ENCODE results near the gene TRERF1. TPM values are rescaled to one million over a fixed set of nuclear protein-coding genes. Genes with fewer than 3 reads are reported as not detected.

TRERF1 gene
- total RNA-seq, 6 donors from 2014 or later, result 2.0 to 7.3 (median 5.4) TPM

DNA sequence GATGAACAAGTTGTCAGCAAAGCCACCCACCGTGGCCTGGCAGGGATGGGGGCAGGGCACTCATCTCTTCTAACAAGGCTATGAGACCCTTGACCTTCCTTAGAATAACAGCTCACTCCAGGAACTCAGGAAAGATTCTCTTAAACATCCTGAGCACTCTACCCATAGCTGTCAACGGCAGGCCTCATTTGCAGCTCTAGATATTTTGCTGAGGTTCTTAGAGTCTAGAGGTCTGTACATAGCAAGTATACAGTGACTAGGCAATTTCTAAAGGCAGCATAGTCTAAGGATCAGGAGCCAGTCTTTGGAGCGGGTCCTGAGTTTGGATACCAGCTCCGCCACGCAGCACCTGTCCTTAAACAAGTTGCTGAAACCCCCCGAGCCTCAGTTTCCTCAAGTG lies 11.7 kb downstream of the TRERF1 start:
- ATAC-seq (ENCODE audit: low FRiP score in 2 of 2), result no peak
- 75 to 77% methylated on average over 6 of the region's 6 CpGs for WGBS, 2 donors
- no peak for DNase-seq
- Histone ChIP-seq H3K4me3 (no peak overlapping the region), H3K27ac (peak overlapping the region in 2 of 4 donors; percentile 13 to 56), H3K9me3 (no peaks in the 10 kb centered on the region), H3K36me3 (no peaks in the 10 kb centered on the region), H3K4me1 (peaks cover 0 to 11% (median 5%) of the 10 kb centered on the region in 4 donors), H3K27me3 (no peaks in the 10 kb centered on the region)
- TF ChIP-seq POLR2AphosphoS5 (IDR thresholded peaks at IDR 0.05) (no peak), POLR2A (IDR thresholded peaks at IDR 0.05) (no peak), EP300 (IDR thresholded peaks at IDR 0.05) (no peak)
- TF ChIP-seq, protein P1, sequence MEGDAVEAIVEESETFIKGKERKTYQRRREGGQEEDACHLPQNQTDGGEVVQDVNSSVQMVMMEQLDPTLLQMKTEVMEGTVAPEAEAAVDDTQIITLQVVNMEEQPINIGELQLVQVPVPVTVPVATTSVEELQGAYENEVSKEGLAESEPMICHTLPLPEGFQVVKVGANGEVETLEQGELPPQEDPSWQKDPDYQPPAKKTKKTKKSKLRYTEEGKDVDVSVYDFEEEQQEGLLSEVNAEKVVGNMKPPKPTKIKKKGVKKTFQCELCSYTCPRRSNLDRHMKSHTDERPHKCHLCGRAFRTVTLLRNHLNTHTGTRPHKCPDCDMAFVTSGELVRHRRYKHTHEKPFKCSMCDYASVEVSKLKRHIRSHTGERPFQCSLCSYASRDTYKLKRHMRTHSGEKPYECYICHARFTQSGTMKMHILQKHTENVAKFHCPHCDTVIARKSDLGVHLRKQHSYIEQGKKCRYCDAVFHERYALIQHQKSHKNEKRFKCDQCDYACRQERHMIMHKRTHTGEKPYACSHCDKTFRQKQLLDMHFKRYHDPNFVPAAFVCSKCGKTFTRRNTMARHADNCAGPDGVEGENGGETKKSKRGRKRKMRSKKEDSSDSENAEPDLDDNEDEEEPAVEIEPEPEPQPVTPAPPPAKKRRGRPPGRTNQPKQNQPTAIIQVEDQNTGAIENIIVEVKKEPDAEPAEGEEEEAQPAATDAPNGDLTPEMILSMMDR (IDR thresholded peaks at IDR 0.05), result no peak

DNA sequence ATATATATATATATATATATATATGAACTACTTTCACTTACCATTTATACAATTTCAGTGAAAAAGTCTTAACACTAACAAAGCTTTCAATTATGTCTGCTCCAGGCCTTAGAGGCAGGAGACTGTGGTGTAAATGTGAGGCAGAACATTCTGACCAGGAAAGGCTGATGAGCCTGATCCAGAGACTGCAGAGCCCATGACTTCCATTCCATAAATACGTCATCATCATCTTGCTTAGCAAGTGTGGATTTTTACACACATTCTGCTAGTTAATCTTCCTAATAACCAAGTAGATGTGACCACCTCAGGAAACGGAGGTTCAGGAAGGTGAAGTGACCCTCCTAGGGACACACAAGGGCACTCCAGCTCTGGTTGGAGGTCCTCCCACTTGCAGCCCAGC lies 14.9 kb downstream of the TRERF1 start:
- Histone ChIP-seq H3K27ac (no peak overlapping the region), H3K4me3 (no peak overlapping the region), H3K27me3 (no peaks in the 10 kb centered on the region), H3K36me3 (no peaks in the 10 kb centered on the region), H3K9me3 (peaks cover 0 to 9% (median 0%) of the 10 kb centered on the region in 4 donors), H3K4me1 (peaks cover 0 to 9% (median 3%) of the 10 kb centered on the region in 4 donors)
- ATAC-seq (ENCODE audit: low FRiP score in 2 of 2) (no peak), DNase-seq (no peak)
- TF ChIP-seq EP300 (IDR thresholded peaks at IDR 0.05) (no peak), POLR2AphosphoS5 (IDR thresholded peaks at IDR 0.05) (no peak), POLR2A (IDR thresholded peaks at IDR 0.05) (no peak)
- TF ChIP-seq, protein P1 (IDR thresholded peaks at IDR 0.05), result no peak
- WGBS, 2 donors, result 88 to 90% methylated on average over 2 of the region's 2 CpGs

DNA sequence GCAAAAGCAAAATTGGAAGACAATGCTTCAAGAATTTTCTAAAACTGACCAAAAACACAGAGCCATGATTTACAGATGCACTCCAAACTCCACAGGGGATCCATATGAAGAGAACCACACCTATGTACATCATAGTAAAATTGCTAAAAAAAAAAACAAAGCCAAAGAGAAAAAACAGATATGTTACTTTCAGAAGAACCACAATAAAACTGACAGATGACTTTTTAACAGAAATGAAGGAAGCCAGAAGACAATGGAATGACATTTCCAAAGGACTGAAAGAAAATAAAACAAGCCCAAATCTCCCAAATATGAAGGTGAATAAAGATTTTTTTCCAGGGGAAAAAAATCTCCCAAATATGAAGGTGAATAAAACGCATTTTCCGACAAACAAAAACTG lies 17.5 kb downstream of the TRERF1 start:
- TF ChIP-seq EP300 (IDR thresholded peaks at IDR 0.05) (no peak), POLR2AphosphoS5 (IDR thresholded peaks at IDR 0.05) (no peak), POLR2A (IDR thresholded peaks at IDR 0.05) (no peak)
- TF ChIP-seq, protein P1 (IDR thresholded peaks at IDR 0.05), result no peak
- DNase-seq, result no peak
- 91 to 93% methylated on average over 2 of the region's 2 CpGs for WGBS, 2 donors
- Histone ChIP-seq H3K9me3 (peaks cover 0 to 9% (median 0%) of the 10 kb centered on the region in 4 donors), H3K36me3 (no peaks in the 10 kb centered on the region), H3K4me3 (no peak overlapping the region), H3K27ac (no peak overlapping the region), H3K27me3 (no peaks in the 10 kb centered on the region), H3K4me1 (peaks cover 1 to 5% (median 4%) of the 10 kb centered on the region in 4 donors)
- no peak for ATAC-seq (ENCODE audit: low FRiP score in 2 of 2)

DNA sequence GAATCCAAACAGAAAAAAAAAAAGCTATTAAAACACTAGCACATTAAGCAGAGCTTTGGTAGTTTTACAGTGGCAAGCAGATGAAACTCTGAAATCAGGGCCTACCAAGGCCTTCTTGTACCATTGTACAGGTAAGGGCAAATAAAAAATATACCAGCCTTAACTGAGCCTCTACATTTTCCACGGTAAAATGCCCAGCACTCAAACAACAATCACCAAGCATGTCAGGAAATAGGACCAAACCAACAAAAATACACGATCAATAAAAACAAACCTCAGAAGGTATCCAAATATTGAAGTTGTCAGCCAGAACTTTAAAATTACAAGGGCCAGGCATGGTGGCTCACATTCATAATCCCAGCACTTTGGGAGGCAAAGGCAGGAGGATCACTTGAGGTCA lies 18.3 kb downstream of the TRERF1 start:
- DNase-seq (no peak), ATAC-seq (ENCODE audit: low FRiP score in 2 of 2) (no peak)
- peaks cover 9 to 13% (median 12%) of the 10 kb centered on the region in 4 donors for H3K4me1 ChIP-seq
- no peak overlapping the region for H3K27ac ChIP-seq
- TF ChIP-seq POLR2AphosphoS5 (IDR thresholded peaks at IDR 0.05) (no peak), POLR2A (IDR thresholded peaks at IDR 0.05) (no peak), EP300 (IDR thresholded peaks at IDR 0.05) (no peak)
- TF ChIP-seq, protein P1 (IDR thresholded peaks at IDR 0.05), result no peak
- H3K4me3 ChIP-seq, result no peak overlapping the region
- H3K9me3 ChIP-seq, result peaks cover 0 to 9% (median 0%) of the 10 kb centered on the region in 4 donors
- no peaks in the 10 kb centered on the region for H3K27me3 ChIP-seq
- no peaks in the 10 kb centered on the region for H3K36me3 ChIP-seq
- 98% methylated on average over 2 of the region's 2 CpGs for WGBS, 2 donors

DNA sequence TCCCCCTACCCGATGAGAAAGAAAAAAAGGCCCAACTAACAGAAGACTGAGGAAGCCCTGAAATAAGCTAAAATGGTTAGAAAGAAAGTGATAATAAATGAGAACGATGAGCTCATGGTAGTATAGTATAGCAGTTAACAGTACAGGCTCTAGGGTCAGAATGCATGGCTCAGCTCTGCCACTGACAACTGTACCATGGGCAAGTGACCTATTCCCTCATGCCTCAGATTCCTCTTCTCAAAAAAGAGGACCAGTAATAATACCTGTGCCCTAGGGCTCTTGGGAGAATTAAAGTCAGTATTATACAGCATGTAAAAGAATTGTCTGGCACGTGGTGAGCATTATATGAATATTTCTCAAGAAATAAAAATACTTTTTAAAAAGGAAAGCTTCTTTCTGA lies 19.8 kb downstream of the TRERF1 start:
- Histone ChIP-seq H3K36me3 (no peaks in the 10 kb centered on the region), H3K4me3 (no peak overlapping the region), H3K27ac (no peak overlapping the region), H3K4me1 (peaks cover 15 to 20% (median 19%) of the 10 kb centered on the region in 4 donors), H3K27me3 (no peaks in the 10 kb centered on the region), H3K9me3 (peaks cover 0 to 9% (median 0%) of the 10 kb centered on the region in 4 donors)
- TF ChIP-seq POLR2A (IDR thresholded peaks at IDR 0.05) (no peak), POLR2AphosphoS5 (IDR thresholded peaks at IDR 0.05) (no peak), EP300 (IDR thresholded peaks at IDR 0.05) (no peak)
- TF ChIP-seq, protein P1 (IDR thresholded peaks at IDR 0.05), result no peak
- ATAC-seq (ENCODE audit: low FRiP score in 2 of 2) (no peak), DNase-seq (no peak)
- WGBS, 2 donors, result 95% methylated on average over 3 of the region's 3 CpGs

Data from upper lobe of left lung (tissue), 6 donors.